Endothelial cell of umbilical vein (primary cell): ENCODE measurements around the gene GPR157. TPM values are rescaled to one million over a fixed set of nuclear protein-coding genes. Genes with fewer than 3 reads are reported as not detected.

Source experiments
- BruUV-seq: library from RNA; stranded (reverse); fragments of 400-500 nt; replicated peaks from 2 replicates; lab custom pipeline; 2021; lab: Mats Ljungman, UMichigan
- CTCF ChIA-PET: fragments of 300-600, 350-600 bp; sonication (Branson Sonifier 250); formaldehyde crosslinking; loops from one replicate; lab custom pipeline; 2021; ENCODE audit warnings: antibody characterized with exemption, inconsistent platforms; lab: Charles Lee
- POLR2A ChIA-PET: fragments of 300-600, 350-600 bp; sonication (Branson Sonifier 250); formaldehyde crosslinking; loops from one replicate; lab custom pipeline; 2021; ENCODE audit warnings: antibody characterized with exemption, inconsistent platforms; lab: Charles Lee
- DNase-seq: peaks from one replicate; pipeline ENCODE4 v3.0.0-alpha.2; 2011; ENCODE audit warnings: low read depth, low spot score
- FAIRE-seq: peaks from 2 replicates; lab custom pipeline; 2011; peaks lifted over from hg19 to GRCh38; lab: Jason Lieb, UNC
- H2AFZ ChIP-seq: 2 replicates; pipeline ENCODE4 v1.6.0; 2012; ENCODE audit warnings: low read depth, low read length, control low read depth, inconsistent platforms
- H3K27ac ChIP-seq: 2 replicates; pipeline ENCODE4 v1.5.1; 2011; ENCODE audit warnings: low read depth, mild to moderate bottlenecking, control low read depth, low read length, moderate library complexity; ENCODE audit not compliant: insufficient read depth
- H3K27me3 ChIP-seq, 2 experiments: 2 replicates each; pipeline versions ENCODE4 v1.6.0 to v1.6.1; 2011; ENCODE audit warnings: low read length in 2 of 2, mixed read lengths in 1 of 2; ENCODE audit not compliant: control insufficient read depth in 2 of 2, insufficient read depth in 2 of 2
- H3K36me3 ChIP-seq, 2 experiments: 2 replicates in 1 of 2; 3 replicates in 1 of 2; pipeline ENCODE4 v1.5.1; 2011; ENCODE audit warnings: low read length in 2 of 2, mild to moderate bottlenecking in 1 of 2, moderate library complexity in 1 of 2; ENCODE audit not compliant: control insufficient read depth in 2 of 2, insufficient read depth in 2 of 2; ENCODE audit errors: extremely low read depth in 1 of 2
- H3K4me1 ChIP-seq: 3 replicates; pipeline ENCODE4 v1.5.1; 2011; ENCODE audit warnings: mild to moderate bottlenecking, low read length; ENCODE audit not compliant: control insufficient read depth, insufficient read depth; ENCODE audit errors: extremely low read depth
- H3K4me2 ChIP-seq: 2 replicates; pipeline ENCODE4 v1.6.1; 2011; ENCODE audit warnings: low read length, control low read depth, mixed read lengths; ENCODE audit not compliant: insufficient read depth
- H3K4me3 ChIP-seq, 3 experiments: fragments of 200-600 bp in 1 of 3; sonication (generic), shearing (Covaris generic) in 1 of 3; replicated peaks in 1 of 3; 2 replicates each; pipeline ENCODE4 v1.5.1; 2011 to 2016; ENCODE audit warnings: control low read depth in 3 of 3, low read length in 3 of 3, mild to moderate bottlenecking in 2 of 3, inconsistent platforms in 1 of 3, low read depth in 1 of 3, moderate library complexity in 1 of 3; ENCODE audit not compliant: insufficient read depth in 1 of 3
- H3K79me2 ChIP-seq: 2 replicates; pipeline ENCODE4 v1.6.0; 2012; ENCODE audit warnings: low read length, inconsistent platforms; ENCODE audit not compliant: control insufficient read depth, insufficient read depth
- H3K9ac ChIP-seq: replicated peaks from 2 replicates; pipeline ENCODE3; 2011; ENCODE audit warnings: low read length, control low read depth; ENCODE audit not compliant: insufficient read depth; ENCODE audit errors: extremely low read depth
- H3K9me1 ChIP-seq: replicated peaks from 3 replicates; pipeline ENCODE4 v1.6.0; 2011; ENCODE audit warnings: mild to moderate bottlenecking, low read length; ENCODE audit not compliant: control insufficient read depth, insufficient read depth; ENCODE audit errors: extremely low read depth
- H3K9me3 ChIP-seq: replicated peaks from 2 replicates; pipeline ENCODE4 v1.5.1; 2012; ENCODE audit warnings: low read length, inconsistent platforms; ENCODE audit not compliant: control insufficient read depth, insufficient read depth
- H4K20me1 ChIP-seq: replicated peaks from 2 replicates; pipeline ENCODE3; 2011; ENCODE audit warnings: mild to moderate bottlenecking, low read length; ENCODE audit not compliant: control insufficient read depth, insufficient read depth; ENCODE audit errors: extremely low read depth
- CTCF ChIP-seq, 2 donors: IDR thresholded peaks; 1 replicate in 1 of 2; 2 replicates in 1 of 2; pipeline ENCODE4 v1.5.1; 2011; ENCODE audit warnings: low read length in 2 of 2, mild to moderate bottlenecking in 2 of 2, moderate library complexity in 2 of 2, control low read depth in 1 of 2, inconsistent platforms in 1 of 2, low read depth in 1 of 2; ENCODE audit not compliant: insufficient read depth in 1 of 2; ENCODE audit errors: extremely low read depth in 1 of 2
- FOS ChIP-seq: IDR thresholded peaks from 2 replicates; pipeline ENCODE4 v1.6.1; 2011; ENCODE audit warnings: mild to moderate bottlenecking, low read length, moderate library complexity, borderline replicate concordance; ENCODE audit not compliant: insufficient read depth
- GATA2 ChIP-seq: IDR thresholded peaks from 2 replicates; pipeline ENCODE4 v1.7.0; 2011; ENCODE audit warnings: low read depth, mild to moderate bottlenecking, moderate library complexity, mixed read lengths, low read length; ENCODE audit not compliant: insufficient read length, insufficient read depth
- JUN ChIP-seq: IDR thresholded peaks from 2 replicates; pipeline ENCODE4 v1.6.1; 2011; ENCODE audit warnings: borderline replicate concordance, low read depth; ENCODE audit not compliant: insufficient read length, insufficient read depth
- MAX ChIP-seq: IDR thresholded peaks from 2 replicates; pipeline ENCODE4 v1.6.1; 2011; ENCODE audit not compliant: insufficient read depth, insufficient read length
- MYC ChIP-seq: IDR thresholded peaks from one replicate; pipeline ENCODE4 v1.6.1; 2011; ENCODE audit warnings: mild to moderate bottlenecking, low read depth, low read length
- POLR2A ChIP-seq: IDR thresholded peaks from 2 replicates; pipeline ENCODE4 v1.6.1; 2012; ENCODE audit warnings: low read depth, mild to moderate bottlenecking, control low read depth, low read length
- dilution Hi-C: fragments of 300-500 bp; cut with MboI; formaldehyde crosslinking; loops from one replicate; pipeline ENCODE4 v1.15.0; 2019; ENCODE audit warnings: low sequenced_read_pairs; ENCODE audit not compliant: extremely low pct_ligation_motif_present
- intact Hi-C: fragments of 100-400 bp; cut with micrococcal nuclease; formaldehyde crosslinking; loops from one replicate; pipeline ENCODE4 v1.10.0; 2022
- polyA plus RNA-seq, 4 experiments: library from polyadenylated mRNA; depleted of rRNA in 3 of 4; stranded (reverse) in 3 of 4; unstranded in 1 of 4; fragments of >200 nt; gene quantifications; 2 replicates each; pipeline versions ENCODE4 v1.2.1 to v1.2.3, GENCODE V29; 2011 to 2012; ENCODE audit warnings: missing spikeins in 1 of 4
- total RNA-seq: library from RNA; stranded (reverse); gene quantifications from 2 replicates; pipeline ENCODE4 v1.2.3, GENCODE V29; 2021

The GPR157 gene
- total and polyA plus RNA-seq, 2 donors (not counting 3 experiments of a cell fraction or from before 2014, with no cell fraction given): 1.0 to 6.5 TPM

DNA sequence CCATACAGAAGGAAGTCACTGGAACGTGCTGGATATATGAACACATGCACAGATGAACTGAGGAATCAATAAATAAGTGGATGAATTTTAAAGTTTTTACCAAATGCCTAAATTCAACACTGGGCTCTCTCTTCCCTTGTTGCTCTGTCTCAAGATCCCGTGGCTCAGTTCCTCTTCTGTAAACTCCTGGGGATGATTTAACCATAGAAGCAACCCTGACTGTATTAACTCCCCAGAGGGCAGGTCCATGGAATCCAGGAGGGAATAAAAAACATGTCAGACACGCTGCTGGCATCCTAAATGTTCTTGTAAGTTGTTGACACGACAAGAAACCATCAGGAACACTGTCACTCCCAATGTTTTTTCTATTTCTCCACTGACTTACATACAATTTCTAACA lies 45.3 kb upstream of the GPR157 start:
- Histone ChIP-seq H3K27me3 (no peaks in the 10 kb centered on the region), H3K36me3 (peaks cover 3 to 20% of the 10 kb centered on the region in 2 experiments), H3K9me1 (no peaks in the 10 kb centered on the region), H3K4me3 (no peak overlapping the region), H3K4me2 (no peak overlapping the region), H3K27ac (no peak overlapping the region), H4K20me1 (no peaks in the 10 kb centered on the region), H3K9me3 (no peaks in the 10 kb centered on the region), H3K4me1 (no peaks in the 10 kb centered on the region), H3K9ac (no peak overlapping the region), H2AFZ (no peak overlapping the region), H3K79me2 (peaks cover 97% of the 10 kb centered on the region)
- BruUV-seq: no TSS peak
- intact Hi-C loops: no loop called here
- POLR2A ChIA-PET: no interaction called here
- TF ChIP-seq FOS (no peak), MYC (no peak), MAX (no peak), CTCF (IDR thresholded peaks at IDR 0.05; ENCODE audit: extremely low read depth in 1 of 2, insufficient read depth in 1 of 2, low read depth in 1 of 2, low read length in 2 of 2) (no peak), JUN (no peak), POLR2A (no peak), GATA2 (no peak)
- CTCF ChIA-PET: no interaction called here
- FAIRE-seq (peak; percentile 47), DNase-seq (no peak)
- dilution Hi-C loops: no loop called here
